ENCODE measurements around the gene VSIG10L2.
"Not testable (repeated sequence)": the region's sequence is repeated elsewhere in the genome, so short reads cannot be mapped to it uniquely, and the experiment has no call there.

VSIG10L2 gene

GRCh38 chr11:125945797-125946520 is at the start of gene VSIG10L2:
Gene VSIG10L2, plus strand, starts transcription at chr11:125946044. Its CDS starts 12 bp downstream, at chr11:125946056.
- no peak for DNase-seq

- no peak for DNase-seq
These were observed 44.0 kb upstream of the VSIG10L2 start for GRCh38 chr11:125901872-125902271.

DNA sequence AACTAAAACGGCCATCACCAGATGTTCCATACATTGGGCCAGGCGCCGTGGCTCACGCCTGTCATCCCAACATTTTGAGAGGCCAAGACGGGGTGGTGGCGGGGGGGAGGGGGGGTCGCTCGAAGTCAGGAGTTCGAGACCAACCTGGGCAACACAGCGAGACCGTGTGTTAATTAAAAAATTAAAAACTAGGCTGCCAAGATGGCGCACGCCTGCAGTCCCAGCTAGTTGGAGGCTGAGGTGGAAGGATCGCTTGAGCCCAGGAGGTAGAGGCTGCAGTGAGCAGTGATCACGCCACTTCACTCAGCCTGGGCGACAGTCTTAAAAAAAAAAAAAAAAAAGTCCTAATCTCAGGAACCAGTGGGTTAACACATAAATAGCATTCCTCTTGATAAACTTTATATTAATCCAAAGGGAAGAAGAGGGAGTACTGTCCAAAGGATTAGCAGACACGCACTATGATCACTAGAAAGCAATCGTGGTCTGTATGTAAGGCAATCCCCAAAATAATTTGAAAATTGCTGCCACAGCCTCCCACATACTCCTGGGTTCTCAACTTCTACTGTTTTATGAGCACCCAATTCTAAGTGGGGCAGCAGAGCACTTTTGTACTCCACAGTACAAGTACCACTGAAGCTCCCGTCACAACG is 43.4 kb upstream of the VSIG10L2 start:
- no peak for DNase-seq

- DNase-seq, result peak; percentile 98 to 100
These were observed 42.7 kb upstream of the VSIG10L2 start, which contains the start of gene PUS3 for GRCh38 chr11:125902927-125903710. Gene PUS3, minus strand, starts transcription at chr11:125903206. Its CDS starts 6,922 bp downstream, at chr11:125896284.

DNA sequence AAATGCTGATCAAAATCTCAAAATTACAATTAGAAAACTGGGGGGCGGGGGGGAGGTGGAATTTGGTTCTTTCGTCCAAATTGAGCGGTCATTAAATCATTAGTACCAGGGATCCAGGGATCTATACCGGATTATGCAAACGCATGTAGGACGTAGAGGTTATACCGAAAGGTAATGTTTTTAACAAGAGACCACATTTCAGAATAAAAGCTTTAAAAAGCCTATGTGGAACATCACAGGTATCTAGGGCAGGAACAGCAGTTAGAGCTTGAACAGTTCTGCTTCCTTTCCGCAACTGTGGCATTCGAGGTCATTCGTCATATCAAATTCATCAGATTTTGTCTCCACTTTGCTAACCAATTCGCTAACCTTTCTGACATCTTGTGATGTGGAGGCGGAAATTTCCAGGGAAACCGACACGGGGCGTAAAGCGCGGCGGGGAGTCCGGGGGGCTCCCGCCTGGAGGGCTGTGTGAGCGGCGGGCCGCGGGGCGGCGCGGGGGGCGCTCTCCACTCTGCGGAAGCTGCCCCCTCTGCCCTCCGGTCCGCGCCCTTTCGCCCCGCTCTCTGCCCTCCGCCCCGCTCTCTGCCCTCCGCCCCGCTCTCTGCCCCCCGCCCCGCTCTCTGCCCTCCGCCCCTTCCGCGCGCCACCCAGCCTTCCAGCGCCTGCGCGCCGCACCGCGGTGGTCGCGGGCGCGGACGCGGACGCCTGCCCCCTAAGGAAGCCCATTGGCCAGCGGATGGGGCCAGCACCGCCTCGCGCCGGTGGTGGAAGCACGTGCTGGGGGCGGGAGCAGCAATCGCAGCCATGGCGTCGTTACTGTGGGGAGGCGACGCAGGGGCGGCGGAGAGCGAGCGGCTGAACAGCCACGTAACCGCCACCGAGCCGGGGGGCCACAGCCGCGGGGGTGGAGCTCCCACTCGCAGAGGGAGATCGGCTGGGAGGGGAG is 41.9 kb upstream of the VSIG10L2 start, which contains the start of gene DDX25:
TSS of gene DDX25 (plus strand) at position 798 of the 949 bp plus-strand sequence. CDS start at position 808, 10 bp downstream.
- peak; percentile 47 to 91 for DNase-seq

GRCh38 chr11:125904678-125905077 is 41.2 kb upstream of the VSIG10L2 start:
- DNase-seq, result no peak

DNA sequence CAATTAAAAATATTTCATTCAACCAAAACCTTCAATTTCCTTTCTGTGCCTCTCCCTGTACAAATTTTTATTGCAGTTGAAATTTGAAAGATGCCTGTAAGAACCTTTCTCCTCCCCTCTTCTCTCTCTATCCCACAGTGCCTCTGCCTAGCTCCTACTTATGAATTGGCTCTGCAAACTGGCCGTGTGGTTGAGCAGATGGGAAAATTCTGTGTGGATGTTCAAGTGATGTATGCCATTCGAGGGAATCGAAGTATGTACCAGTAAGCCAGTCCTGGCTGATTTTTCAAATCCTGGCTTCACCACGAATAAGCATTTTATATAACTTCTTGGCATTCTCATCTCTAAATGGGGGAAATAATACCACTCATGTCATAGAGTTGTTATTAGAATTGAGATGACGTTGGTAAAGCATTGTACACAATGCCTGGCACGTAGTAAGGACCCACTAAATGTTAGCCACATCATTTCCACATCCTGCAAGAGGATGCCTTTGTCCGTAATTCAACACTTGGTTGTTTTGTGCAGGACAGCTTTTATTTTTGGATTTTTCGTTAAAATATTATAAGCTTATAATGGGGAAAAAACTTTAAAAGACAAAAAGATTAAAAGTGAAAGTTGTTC is 35.5 kb upstream of the VSIG10L2 start:
- no peak for DNase-seq

GRCh38 chr11:125914601-125915000 is 31.2 kb upstream of the VSIG10L2 start:
- DNase-seq, result not testable (repeated sequence)

- no peak for DNase-seq
These were observed 29.0 kb upstream of the VSIG10L2 start for GRCh38 chr11:125916683-125917347.

GRCh38 chr11:125918140-125918840 is 27.6 kb upstream of the VSIG10L2 start:
- DNase-seq, result peak in 1 of 2 experiments; percentile 24

- no peak for DNase-seq
These were observed 24.8 kb upstream of the VSIG10L2 start for GRCh38 chr11:125921042-125921441.

DNA sequence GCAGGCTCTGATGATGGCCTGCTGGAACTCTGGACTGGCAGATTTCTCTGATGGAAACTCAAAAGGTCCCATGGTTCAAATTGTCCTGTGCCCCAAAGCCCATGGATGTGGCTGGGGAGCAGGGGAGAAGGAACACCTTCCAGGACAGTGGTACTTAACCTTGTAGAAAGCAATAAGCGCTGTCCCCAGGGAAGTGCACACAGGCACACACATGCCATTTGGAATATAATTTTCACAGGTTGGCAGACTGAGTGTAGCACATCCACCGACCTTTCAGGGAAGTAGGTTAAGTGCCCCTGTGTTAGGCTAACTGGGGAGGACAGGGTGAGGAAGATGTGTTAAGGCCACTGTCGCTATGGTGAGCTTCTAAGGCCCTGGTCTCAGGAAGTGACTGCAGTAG is 23.7 kb upstream of the VSIG10L2 start:
- DNase-seq, result no peak

- DNase-seq, result peak; percentile 82 to 96
These were observed 22.7 kb upstream of the VSIG10L2 start for GRCh38 chr11:125923012-125923579.

- no peak for DNase-seq
These were observed 22.2 kb upstream of the VSIG10L2 start for GRCh38 chr11:125923633-125924032.

- DNase-seq, result no peak
These were observed 21.3 kb upstream of the VSIG10L2 start for GRCh38 chr11:125924384-125925007.

DNA sequence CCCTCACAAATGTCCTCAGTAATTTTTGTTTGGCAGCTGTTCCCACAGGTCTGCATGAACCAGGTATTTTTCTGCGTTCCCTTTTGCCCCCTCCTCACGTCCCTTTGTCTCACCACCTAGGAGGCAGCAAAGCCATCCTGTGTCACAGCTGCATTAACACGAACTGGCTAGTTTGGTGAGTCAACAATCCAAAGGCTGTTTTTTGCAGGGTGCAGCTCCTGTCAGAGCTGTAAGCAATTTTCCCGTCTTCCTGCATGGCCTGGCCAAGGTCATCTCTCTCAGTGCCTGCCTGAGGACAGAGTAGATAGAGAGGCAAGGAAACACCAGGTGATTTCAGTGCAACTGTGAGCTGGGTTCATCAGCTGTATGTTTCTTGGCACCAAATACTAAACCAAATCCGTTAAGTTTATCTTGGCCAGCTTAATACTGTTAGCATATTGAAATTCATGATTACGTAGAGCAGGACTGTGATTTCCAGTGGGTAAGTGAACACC is 20.6 kb upstream of the VSIG10L2 start:
- no peak for DNase-seq

DNA sequence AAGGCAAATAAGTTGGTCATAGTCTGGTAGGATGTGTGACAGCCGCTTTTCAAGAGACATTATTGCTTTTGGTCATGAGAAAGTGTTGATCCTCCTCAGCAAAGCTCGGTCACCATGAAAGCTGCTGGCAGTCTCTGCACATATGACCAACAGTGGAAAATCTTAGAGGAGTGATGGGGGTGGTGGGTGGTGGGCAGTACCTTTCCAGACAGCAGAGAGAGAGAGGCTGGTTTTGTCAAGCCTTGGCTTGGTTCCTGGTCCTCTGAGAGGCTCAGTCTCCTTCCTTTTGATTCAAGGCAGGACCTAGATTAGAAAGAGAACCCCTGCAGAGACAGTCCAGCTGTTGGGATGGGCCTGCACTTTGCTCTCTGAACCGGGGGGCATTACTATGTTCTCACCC is 20.0 kb upstream of the VSIG10L2 start:
- no peak for DNase-seq

- DNase-seq, result no peak
These were observed 19.2 kb upstream of the VSIG10L2 start for GRCh38 chr11:125926682-125927081.

DNA sequence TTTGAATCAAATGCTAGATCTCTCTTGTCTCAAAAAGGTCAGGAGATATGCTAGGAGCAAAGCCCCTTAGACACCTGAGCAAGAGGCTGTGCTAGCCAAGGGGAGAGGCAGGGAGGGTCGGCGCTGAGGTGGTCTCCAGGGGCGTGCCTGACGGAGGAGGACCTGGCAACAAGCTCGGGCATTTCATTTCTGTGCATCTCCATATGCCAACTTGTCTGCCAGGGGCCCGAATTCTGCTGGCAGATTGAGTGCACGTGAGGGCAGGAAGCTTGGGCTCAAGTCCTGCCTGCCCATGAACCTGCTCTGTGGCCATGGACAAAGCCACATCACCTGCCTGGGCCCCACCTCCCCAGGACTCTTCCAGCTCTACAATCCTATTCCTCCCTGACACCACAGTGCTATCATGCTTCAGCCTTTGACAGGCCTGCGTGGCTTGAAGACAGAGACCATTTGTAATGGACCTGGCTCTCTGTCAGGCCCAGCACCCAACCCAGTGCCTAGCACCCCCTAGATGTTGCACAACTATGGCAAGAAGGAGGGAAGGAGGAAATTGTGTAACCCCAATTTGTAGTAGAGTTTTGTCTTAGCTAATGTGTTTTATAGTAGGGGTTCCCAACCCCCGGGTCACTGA is 16.3 kb upstream of the VSIG10L2 start:
- DNase-seq, result no peak

Measured in NCI-H526 (cell line).